Spleen (tissue), 11 donors: ENCODE results near the gene SHE. TPM values are rescaled to one million over a fixed set of nuclear protein-coding genes. Genes with fewer than 3 reads are reported as not detected.
"Not testable (repeated sequence)": the region's sequence is repeated elsewhere in the genome, so short reads cannot be mapped to it uniquely, and the experiment has no call there.

Experiments used
- DNase-seq: peaks from one replicate; pipeline ENCODE4 v3.0.0-alpha.2; 2020
- H3K27ac ChIP-seq, 8 donors: fragments of 200-600 bp; sonication (generic) in 7 of 8; 1 replicate in 4 of 8; 2 replicates in 4 of 8; pipeline versions ENCODE4 v1.5.0 to v1.8.0; 2016 to 2021; ENCODE audit warnings: inconsistent platforms in 4 of 8, mild to moderate bottlenecking in 4 of 8, moderate library complexity in 1 of 8
- H3K27me3 ChIP-seq, 7 donors: fragments of 200-600 bp; sonication (generic) in 6 of 7; replicated peaks in 1 of 7; 1 replicate in 4 of 7; 2 replicates in 3 of 7; pipeline versions ENCODE4 v1.5.0 to v1.8.0; 2016 to 2021; ENCODE audit warnings: inconsistent platforms in 3 of 7, mild to moderate bottlenecking in 1 of 7
- H3K36me3 ChIP-seq, 6 donors: fragments of 200-600 bp; sonication (generic) in 5 of 6; 1 replicate in 4 of 6; 2 replicates in 2 of 6; pipeline versions ENCODE4 v1.5.0 to v1.8.0; 2016 to 2021; ENCODE audit warnings: inconsistent platforms in 2 of 6
- H3K4me1 ChIP-seq, 6 donors: fragments of 200-600 bp; sonication (generic) in 5 of 6; 1 replicate in 3 of 6; 2 replicates in 3 of 6; pipeline versions ENCODE4 v1.5.0 to v1.8.0; 2016 to 2021; ENCODE audit warnings: inconsistent platforms in 3 of 6
- H3K4me3 ChIP-seq, 8 donors: fragments of 200-600 bp; sonication (generic) in 7 of 8; 1 replicate in 4 of 8; 2 replicates in 4 of 8; pipeline versions ENCODE4 v1.5.0 to v1.8.0; 2016 to 2021; ENCODE audit warnings: inconsistent platforms in 4 of 8, mild to moderate bottlenecking in 4 of 8, moderate library complexity in 2 of 8
- H3K9me3 ChIP-seq, 8 donors: fragments of 200-600 bp; sonication (generic) in 7 of 8; 1 replicate in 4 of 8; 2 replicates in 4 of 8; pipeline versions ENCODE4 v1.5.0 to v1.8.0; 2016 to 2021; ENCODE audit warnings: inconsistent platforms in 4 of 8
- POLR2A ChIP-seq, 3 donors: fragments of 450-650 bp; IDR thresholded peaks; one replicate each; pipeline ENCODE4 v1.5.1; 2017; ENCODE audit warnings: antibody characterized with exemption in 3 of 3, mild to moderate bottlenecking in 1 of 3
- POLR2AphosphoS5 ChIP-seq, 3 donors: sonication (generic); formaldehyde crosslinking; IDR thresholded peaks; one replicate each; pipeline ENCODE4 v1.5.1; 2017; ENCODE audit warnings: antibody characterized with exemption in 3 of 3
- WGBS, 5 donors: extraction: QIAGEN DNeasy Blood & Tissue Kit in 3 of 5; methylation state at CpG; one replicate each; pipeline versions ENCODE4 v1.1.5 to v1.1.7; 2013 to 2018; 5-methylcytosine and 5-hydroxymethylcytosine counted together
- intact Hi-C: fragments of 100-400 bp; cut with DNase I; formaldehyde crosslinking; loops from one replicate; pipeline ENCODE4 v1.15.0; 2023; ENCODE audit warnings: low total_unique reads
- polyA plus RNA-seq, 3 donors: library from polyadenylated mRNA; stranded (reverse); fragments of 200-250 nt; gene quantifications; one replicate each; pipeline ENCODE4 v1.2.1, GENCODE V29; 2013
- total RNA-seq, 7 donors: library from RNA; depleted of rRNA in 3 of 7; stranded (reverse); fragments of >200 nt in 3 of 7; fragmentation: NEBNext Ultra II Directional in 4 of 7; extraction: Animal tissue kit (Norgen Biotek cat#: 25700) in 4 of 7; gene quantifications; one replicate each; pipeline versions ENCODE4 v1.1.0 to v1.2.1, GENCODE V29; 2016 to 2021
- TF ChIP-seq, protein P1 (sequence below), 11 experiments: fragments of 200-600 bp in 7 of 11; fragments of 450-650 bp in 4 of 11; sonication (generic) in 4 of 11; IDR thresholded peaks in 8 of 11; conservative IDR thresholded peaks in 3 of 11; 1 replicate in 7 of 11; 2 replicates in 4 of 11; pipeline versions ENCODE4 v1.4.0 to v1.8.0; 2016 to 2021; ENCODE audit warnings: antibody characterized with exemption in 11 of 11, inconsistent platforms in 4 of 11, mild to moderate bottlenecking in 1 of 11
- donor health status: healthy with polysubstance abuse.
- donor health status: DM: no; HTN: no; CAD: no; lungs with moderate emphysema.
- donor health status: DM: no; HTN: no; CAD: no.
- donor health status: Bipolar disorder and iron deficiency.
- donor health status: healthy.
- donor health status: DM: no; HTN: no; CAD: no.
- donor health status: DM: yes; HTN: yes; CAD: no.

The SHE gene
- total and polyA plus RNA-seq, 10 donors: 8.2 to 54.7 (median 32.4) TPM

DNA sequence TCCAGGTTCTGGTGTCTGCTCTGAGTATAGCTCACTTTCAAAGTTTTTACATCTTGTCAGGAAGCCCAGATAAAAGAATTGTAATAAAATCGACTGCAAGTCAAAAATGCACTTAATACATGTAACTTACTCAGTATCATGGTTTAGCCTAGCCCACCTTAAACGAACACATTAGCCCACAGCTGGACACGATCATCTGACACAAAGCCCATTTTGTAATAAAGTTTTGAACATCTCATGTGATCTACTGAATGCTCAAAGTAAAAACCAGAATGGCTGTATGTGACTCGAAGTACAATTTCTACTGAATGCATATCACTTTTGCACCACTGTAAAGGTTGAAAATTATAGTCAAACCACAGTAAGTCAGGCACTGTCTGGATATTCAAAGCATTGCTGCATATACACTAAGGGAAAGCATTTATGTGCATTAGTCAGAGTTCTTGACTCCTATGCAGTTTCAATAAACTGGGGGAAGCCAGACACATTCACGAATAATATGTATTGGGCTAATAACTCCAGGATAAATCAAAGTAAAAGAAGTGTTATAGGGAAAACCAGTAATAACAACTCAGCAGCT, 12.4 kb downstream of the SHE start:
- H3K27ac ChIP-seq: peak overlapping the region in 5 of 8 donors; percentile 26 to 76 (median 48)
- no peak for DNase-seq
- peaks cover 38 to 100% (median 79%) of the 10 kb centered on the region in 6 donors for H3K4me1 ChIP-seq
- 58 to 71% (median 60%) methylated on average over 5 of the region's 5 CpGs for WGBS, 5 donors
- H3K36me3 ChIP-seq: peaks cover 0 to 25% (median 0%) of the 10 kb centered on the region in 6 donors
- TF ChIP-seq POLR2AphosphoS5 (IDR thresholded peaks at IDR 0.05): no peak
- TF ChIP-seq, protein P1, sequence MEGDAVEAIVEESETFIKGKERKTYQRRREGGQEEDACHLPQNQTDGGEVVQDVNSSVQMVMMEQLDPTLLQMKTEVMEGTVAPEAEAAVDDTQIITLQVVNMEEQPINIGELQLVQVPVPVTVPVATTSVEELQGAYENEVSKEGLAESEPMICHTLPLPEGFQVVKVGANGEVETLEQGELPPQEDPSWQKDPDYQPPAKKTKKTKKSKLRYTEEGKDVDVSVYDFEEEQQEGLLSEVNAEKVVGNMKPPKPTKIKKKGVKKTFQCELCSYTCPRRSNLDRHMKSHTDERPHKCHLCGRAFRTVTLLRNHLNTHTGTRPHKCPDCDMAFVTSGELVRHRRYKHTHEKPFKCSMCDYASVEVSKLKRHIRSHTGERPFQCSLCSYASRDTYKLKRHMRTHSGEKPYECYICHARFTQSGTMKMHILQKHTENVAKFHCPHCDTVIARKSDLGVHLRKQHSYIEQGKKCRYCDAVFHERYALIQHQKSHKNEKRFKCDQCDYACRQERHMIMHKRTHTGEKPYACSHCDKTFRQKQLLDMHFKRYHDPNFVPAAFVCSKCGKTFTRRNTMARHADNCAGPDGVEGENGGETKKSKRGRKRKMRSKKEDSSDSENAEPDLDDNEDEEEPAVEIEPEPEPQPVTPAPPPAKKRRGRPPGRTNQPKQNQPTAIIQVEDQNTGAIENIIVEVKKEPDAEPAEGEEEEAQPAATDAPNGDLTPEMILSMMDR (IDR thresholded peaks at IDR 0.05 in 8 of 11, conservative IDR thresholded peaks at IDR 0.05 in 3 of 11): no peak
- H3K9me3 ChIP-seq: no peaks in the 10 kb centered on the region
- intact Hi-C loops: loop anchor here (5.0 to 10.0 kb wide), 2 partner anchors 68 to 275 kb away; partner anchors contain the start of gene UBE2Q1
- H3K4me3 ChIP-seq: no peak overlapping the region
- H3K27me3 ChIP-seq: no peaks in the 10 kb centered on the region

DNA sequence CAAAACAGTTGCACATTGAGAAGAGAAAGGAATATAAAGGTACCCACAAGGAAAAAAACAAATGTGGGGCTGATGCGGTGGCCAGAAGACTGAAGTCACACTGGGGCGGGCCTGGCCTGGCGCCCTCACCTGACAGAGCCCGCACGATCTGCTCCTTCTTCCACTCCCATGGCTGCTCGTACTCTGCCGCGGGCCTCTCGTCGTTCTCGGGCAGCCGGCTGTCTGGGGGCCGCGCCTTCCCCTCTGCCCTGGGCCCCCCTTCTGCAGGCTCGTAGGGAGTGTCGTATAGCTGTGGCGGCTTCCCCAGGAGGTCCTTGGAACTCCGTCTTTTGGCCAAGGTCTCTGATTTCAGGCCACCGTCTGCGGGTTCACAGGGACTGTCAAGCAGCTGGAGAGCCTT, 13.3 kb downstream of the SHE start:
- peaks cover 33 to 100% (median 75%) of the 10 kb centered on the region in 6 donors for H3K4me1 ChIP-seq
- no peak overlapping the region for H3K4me3 ChIP-seq
- WGBS, 5 donors: 64 to 92% (median 74%) methylated on average over 20 of the region's 20 CpGs
- peak overlapping the region in 7 of 8 donors; percentile 17 to 76 (median 38) for H3K27ac ChIP-seq
- no peaks in the 10 kb centered on the region for H3K27me3 ChIP-seq
- H3K36me3 ChIP-seq: peaks cover 0 to 29% (median 0%) of the 10 kb centered on the region in 6 donors
- intact Hi-C loops: loop anchor here (10.0 kb wide), 1 partner anchor 276 kb away; no protein-coding TSS in a partner anchor
- DNase-seq: no peak
- TF ChIP-seq POLR2AphosphoS5 (IDR thresholded peaks at IDR 0.05): peak in 2 of 3 donors; percentile 33 to 48
- TF ChIP-seq, protein P1 (IDR thresholded peaks at IDR 0.05 in 8 of 11, conservative IDR thresholded peaks at IDR 0.05 in 3 of 11): no peak
- no peak for TF ChIP-seq POLR2A (IDR thresholded peaks at IDR 0.05)
- H3K9me3 ChIP-seq: no peaks in the 10 kb centered on the region

DNA sequence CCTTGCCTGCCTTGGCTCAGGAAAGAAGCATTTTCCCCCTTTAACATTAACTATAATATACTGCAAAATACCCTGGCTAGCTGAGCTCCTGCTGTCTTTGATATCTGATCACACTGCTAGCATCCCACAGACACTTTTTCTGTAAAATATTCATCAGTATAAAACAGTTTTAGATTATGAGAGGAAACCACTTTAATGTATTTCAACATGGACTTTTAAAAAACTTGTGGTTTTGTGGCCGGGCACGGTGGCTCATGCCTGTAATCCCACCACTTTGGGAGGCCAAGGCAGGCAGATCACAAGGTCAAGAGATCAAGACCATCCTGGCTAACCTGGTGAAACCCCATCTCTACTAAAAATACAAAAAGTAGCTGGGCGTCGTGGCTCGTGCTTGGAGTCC, 15.5 kb downstream of the SHE start:
- H3K4me3 ChIP-seq, DNase-seq, H3K9me3 ChIP-seq, H3K27me3 ChIP-seq: not testable (repeated sequence)
- Histone ChIP-seq H3K36me3 (peaks cover 0 to 36% (median 2%) of the 10 kb centered on the region in 6 donors), H3K4me1 (peaks cover 12 to 80% (median 55%) of the 10 kb centered on the region in 6 donors), H3K27ac (peak overlapping the region in 4 of 8 donors; percentile 16 to 76 (median 74))
- intact Hi-C loops: loop anchor here (10.0 kb wide), 1 partner anchor 278 kb away; no protein-coding TSS in a partner anchor
- 26 to 46% (median 36%) methylated on average over 5 of the region's 5 CpGs for WGBS, 5 donors

DNA sequence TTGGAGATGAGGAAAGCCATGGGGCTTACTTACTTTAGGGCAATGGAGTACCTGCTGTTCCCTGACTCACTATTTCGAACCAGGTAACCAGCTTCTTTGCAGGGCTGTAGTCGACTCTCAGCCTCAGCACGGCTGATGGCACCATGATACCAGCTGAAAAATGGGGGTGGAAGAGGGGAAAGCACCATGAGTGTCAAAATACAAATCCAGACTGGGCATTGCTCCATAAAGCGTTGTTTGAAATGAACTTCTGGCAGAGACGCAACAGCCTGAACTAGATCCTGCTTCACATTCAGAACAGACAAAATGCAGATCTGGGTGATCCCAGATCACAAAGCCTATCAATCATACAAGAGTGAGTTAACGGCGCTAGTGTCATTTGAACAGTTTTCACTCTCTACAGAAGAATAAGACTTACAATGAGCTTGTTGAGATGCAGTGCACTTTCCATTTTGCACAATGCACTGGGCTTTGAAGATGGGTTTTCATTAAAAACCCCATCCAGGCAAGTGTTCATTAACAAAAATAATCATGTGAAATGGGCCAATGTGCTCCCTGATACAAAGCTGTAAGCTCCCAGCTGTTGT, 16.2 kb downstream of the SHE start:
- Histone ChIP-seq H3K27me3 (no peaks in the 10 kb centered on the region), H3K4me1 (peaks cover 6 to 74% (median 51%) of the 10 kb centered on the region in 6 donors), H3K4me3 (no peak overlapping the region), H3K9me3 (no peaks in the 10 kb centered on the region), H3K27ac (peak overlapping the region in 6 of 8 donors; percentile 16 to 76 (median 66)), H3K36me3 (peaks cover 0 to 36% (median 2%) of the 10 kb centered on the region in 6 donors)
- no peak for DNase-seq
- intact Hi-C loops: loop anchor here (10.0 kb wide), 1 partner anchor 279 kb away; no protein-coding TSS in a partner anchor
- TF ChIP-seq POLR2A (IDR thresholded peaks at IDR 0.05): no peak
- TF ChIP-seq, protein P1 (IDR thresholded peaks at IDR 0.05 in 8 of 11, conservative IDR thresholded peaks at IDR 0.05 in 3 of 11): no peak
- 65 to 83% (median 75%) methylated on average over 7 of the region's 7 CpGs for WGBS, 5 donors
